Loucy (cell line): ENCODE data around the gene LCOR.

Experiments
- CTCF ChIP-seq: fragments of 200-600 bp; sonication (generic); conservative IDR thresholded peaks from 2 replicates; pipeline ENCODE4 v1.5.1; 2014; ENCODE audit warnings: mild to moderate bottlenecking, antibody characterized with exemption, low read length
- EZH2phosphoT487 ChIP-seq: fragments of 200-600 bp; IDR thresholded peaks from 2 replicates; pipeline ENCODE4 v1.6.1; 2018; ENCODE audit warnings: antibody characterized with exemption, mild to moderate bottlenecking, moderate library complexity, borderline replicate concordance

- TF ChIP-seq CTCF (no peak), EZH2phosphoT487 (no peak)
Observed at GRCh38 chr10:96967847-96968246, 135.7 kb downstream of the LCOR start.
